Left ventricle myocardium inferior (tissue), 1 donor: Measurements from ENCODE around the gene PCDHGA1. TPM values are rescaled to one million over a fixed set of nuclear protein-coding genes. Genes with fewer than 3 reads are reported as not detected.

Experiments
- DNase-seq: peaks from one replicate; pipeline ENCODE4 v3.0.0-alpha.2; 2020
- H3K27ac ChIP-seq: fragments of 200-600 bp; replicated peaks from 2 replicates; pipeline ENCODE4 v1.8.0; 2021
- H3K27me3 ChIP-seq: fragments of 200-600 bp; 2 replicates; pipeline ENCODE4 v1.8.0; 2021; ENCODE audit warnings: low read depth
- H3K36me3 ChIP-seq: fragments of 200-600 bp; 2 replicates; pipeline ENCODE4 v1.8.0; 2021
- H3K4me1 ChIP-seq: fragments of 200-600 bp; 2 replicates; pipeline ENCODE4 v1.8.0; 2021
- H3K4me3 ChIP-seq: fragments of 200-600 bp; 2 replicates; pipeline ENCODE4 v1.8.0; 2021; ENCODE audit warnings: mild to moderate bottlenecking, moderate library complexity
- H3K9me3 ChIP-seq: fragments of 200-600 bp; replicated peaks from 2 replicates; pipeline ENCODE4 v1.8.0; 2021
- CTCF ChIP-seq: fragments of 200-600 bp; IDR thresholded peaks from 2 replicates; pipeline ENCODE4 v1.8.0; 2021; ENCODE audit warnings: antibody characterized with exemption, mild to moderate bottlenecking, borderline replicate concordance
- intact Hi-C: fragments of 100-400 bp; cut with micrococcal nuclease; formaldehyde crosslinking; loops from one replicate; pipeline ENCODE4 v1.11.0; 2022
- total RNA-seq: library from RNA; stranded (reverse); fragmentation: NEBNext Ultra II Directional; extraction: Animal tissue kit (Norgen Biotek cat#: 25700); gene quantifications from one replicate; pipeline ENCODE4 v1.2.1, GENCODE V29; 2021
- donor health status: DM: no; HTN: yes; CAD: no; lungs with severe emphysema.

The PCDHGA1 gene
- total RNA-seq, 1 donor from 2014 or later: 3.1 TPM

GRCh38 chr5:141517880-141518617, 187.7 kb downstream of the PCDHGA1 start:
- TF ChIP-seq CTCF: no peak
- intact Hi-C loops: no loop called here
- peak overlapping the region; percentile 90 for H3K27ac ChIP-seq
- peaks cover 16% of the 10 kb centered on the region for H3K36me3 ChIP-seq
- no peaks in the 10 kb centered on the region for H3K9me3 ChIP-seq
- H3K27me3 ChIP-seq: no peaks in the 10 kb centered on the region
- no peak for DNase-seq
- H3K4me3 ChIP-seq: no peak overlapping the region
- peaks cover 95% of the 10 kb centered on the region for H3K4me1 ChIP-seq

- Histone ChIP-seq H3K27ac (peak overlapping the region; percentile 90), H3K4me3 (no peak overlapping the region), H3K4me1 (peaks cover 94% of the 10 kb centered on the region), H3K36me3 (peaks cover 21% of the 10 kb centered on the region), H3K27me3 (no peaks in the 10 kb centered on the region), H3K9me3 (no peaks in the 10 kb centered on the region)
- TF ChIP-seq CTCF: no peak
- DNase-seq: no peak
- intact Hi-C loops: no loop called here
Observed at GRCh38 chr5:141518618-141519015, 188.3 kb downstream of the PCDHGA1 start.

- H3K4me1 ChIP-seq: peaks cover 92% of the 10 kb centered on the region
- peak overlapping the region; percentile 81 for H3K27ac ChIP-seq
- TF ChIP-seq CTCF: no peak
- no peaks in the 10 kb centered on the region for H3K27me3 ChIP-seq
- intact Hi-C loops: loop anchor here (10.0 kb wide), 1 partner anchor 85 kb away; the partner anchor contains the start of gene PCDHGA12
- peaks cover 27% of the 10 kb centered on the region for H3K36me3 ChIP-seq
- no peak overlapping the region for H3K4me3 ChIP-seq
- no peaks in the 10 kb centered on the region for H3K9me3 ChIP-seq
- DNase-seq: no peak
Observed at GRCh38 chr5:141519605-141520565, 189.6 kb downstream of the PCDHGA1 start.

- Histone ChIP-seq H3K27ac (peak overlapping the region; percentile 81), H3K9me3 (no peaks in the 10 kb centered on the region), H3K27me3 (no peaks in the 10 kb centered on the region), H3K4me3 (no peak overlapping the region), H3K36me3 (peaks cover 33% of the 10 kb centered on the region), H3K4me1 (peaks cover 85% of the 10 kb centered on the region)
- TF ChIP-seq CTCF: no peak
- DNase-seq: no peak
- intact Hi-C loops: loop anchor here (10.0 kb wide), 1 partner anchor 87 kb away; the partner anchor contains the start of gene PCDHGA12
Observed at GRCh38 chr5:141521244-141521781, 191.0 kb downstream of the PCDHGA1 start.

GRCh38 chr5:141522301-141522700, 192.0 kb downstream of the PCDHGA1 start:
- no peak for TF ChIP-seq CTCF
- no peak for DNase-seq
- H3K36me3 ChIP-seq: peaks cover 32% of the 10 kb centered on the region
- intact Hi-C loops: loop anchor here (10.0 kb wide), 1 partner anchor 88 kb away; the partner anchor contains the start of gene PCDHGA12
- H3K9me3 ChIP-seq: no peaks in the 10 kb centered on the region
- no peak overlapping the region for H3K4me3 ChIP-seq
- H3K27ac ChIP-seq: peak overlapping the region; percentile 81
- H3K27me3 ChIP-seq: no peaks in the 10 kb centered on the region
- H3K4me1 ChIP-seq: peaks cover 79% of the 10 kb centered on the region
